NT2/D1 (cell line): ENCODE data around the gene EXPH5.

ENCODE experiments used
- SUZ12 ChIP-seq: IDR thresholded peaks from 2 replicates; pipeline ENCODE4 v1.6.1; 2011; ENCODE audit not compliant: insufficient read length, insufficient read depth; ENCODE audit errors: extremely low read depth
- YY1 ChIP-seq: IDR thresholded peaks from 2 replicates; pipeline ENCODE4 v1.6.1; 2011; ENCODE audit not compliant: insufficient read length, insufficient read depth
- ZNF274 ChIP-seq: IDR thresholded peaks from 2 replicates; pipeline ENCODE4 v1.6.1; 2011; ENCODE audit warnings: mild to moderate bottlenecking, low read depth, low read length

- TF ChIP-seq YY1 (no peak), SUZ12 (no peak), ZNF274 (no peak)
Measured at GRCh38 chr11:108498816-108499408, 94.7 kb downstream of the EXPH5 start.
